HEK293 (cell line): ENCODE results near the gene AK8.
A peak's percentile ranks its signal among the peaks of the same experiment; 100 is the strongest.

ENCODE experiments used
- CTCF ChIA-PET: fragments of 350-600 bp; formaldehyde crosslinking; extraction: SDS; loops from one replicate; lab custom pipeline; 2021; ENCODE audit warnings: antibody characterized with exemption; lab: Yijun Ruan, JAX
- POLR2A ChIA-PET: fragments of 300-600 bp; formaldehyde crosslinking; extraction: SDS; loops from one replicate; lab custom pipeline; 2020; ENCODE audit warnings: antibody characterized with exemption, inconsistent platforms; lab: Yijun Ruan, JAX
- H3K27ac ChIP-seq: fragments of 200-500 bp; sonication (Bioruptor generic); 2 replicates; pipeline ENCODE4 v1.5.1; 2014; ENCODE audit warnings: low read depth, low read length, control low read depth, inconsistent platforms; ENCODE audit errors: extremely low read depth
- H3K36me3 ChIP-seq, 2 experiments: fragments of 200-500 bp in 1 of 2; sonication (Bioruptor generic) in 1 of 2; 1 replicate in 1 of 2; 2 replicates in 1 of 2; pipeline ENCODE4 v1.5.1; 2014 to 2017; ENCODE audit warnings: inconsistent platforms in 2 of 2, low read length in 2 of 2; ENCODE audit not compliant: control insufficient read depth in 2 of 2, insufficient read depth in 1 of 2
- H3K4me1 ChIP-seq: fragments of 200-500 bp; sonication (Bioruptor generic); 2 replicates; pipeline ENCODE4 v1.5.1; 2014; ENCODE audit warnings: mild to moderate bottlenecking, low read length, inconsistent platforms; ENCODE audit not compliant: control insufficient read depth, insufficient read depth
- H3K4me3 ChIP-seq: 2 replicates; pipeline ENCODE4 v1.5.1; 2011; ENCODE audit warnings: low read depth, mild to moderate bottlenecking, control low read depth, low read length, moderate library complexity
- H3K9me3 ChIP-seq: fragments of 200-500 bp; sonication (Bioruptor generic); 2 replicates; pipeline ENCODE4 v1.5.1; 2014; ENCODE audit warnings: low read depth, low read length, inconsistent platforms; ENCODE audit not compliant: control insufficient read depth, insufficient read depth
- PRDM1 ChIP-seq: fragments of 450-650 bp; formaldehyde crosslinking; IDR thresholded peaks from 2 replicates; pipeline ENCODE4; 2016; ENCODE audit warnings: missing biosample characterization, missing genetic modification characterization
- ZBTB1 ChIP-seq: fragments of 450-650 bp; formaldehyde crosslinking; IDR thresholded peaks from 2 replicates; pipeline ENCODE4 v1.5.1; 2016; ENCODE audit warnings: missing biosample characterization, missing genetic modification characterization
- ZBTB48 ChIP-seq: fragments of 450-650 bp; formaldehyde crosslinking; IDR thresholded peaks from 2 replicates; pipeline ENCODE4 v1.5.1; 2016; ENCODE audit warnings: missing biosample characterization, missing genetic modification characterization
- ZIC2 ChIP-seq: fragments of 450-650 bp; formaldehyde crosslinking; IDR thresholded peaks from 2 replicates; pipeline ENCODE4 v1.5.1; 2016; ENCODE audit warnings: missing biosample characterization, missing genetic modification characterization
- ZNF362 ChIP-seq: fragments of 450-650 bp; formaldehyde crosslinking; IDR thresholded peaks from 2 replicates; pipeline ENCODE4 v1.5.1; 2016; ENCODE audit warnings: missing biosample characterization, missing genetic modification characterization
- ZNF473 ChIP-seq: fragments of 450-650 bp; formaldehyde crosslinking; IDR thresholded peaks from 2 replicates; pipeline ENCODE4 v1.5.1; 2017; ENCODE audit warnings: missing biosample characterization, missing genetic modification characterization
- ZNF529 ChIP-seq: fragments of 450-650 bp; formaldehyde crosslinking; IDR thresholded peaks from 2 replicates; pipeline ENCODE4 v1.5.1; 2017; ENCODE audit warnings: missing genetic modification characterization, missing biosample characterization; ENCODE audit not compliant: insufficient replicate concordance
- ZNF600 ChIP-seq: fragments of 450-650 bp; formaldehyde crosslinking; IDR thresholded peaks from 2 replicates; pipeline ENCODE4 v1.5.1; 2016; ENCODE audit warnings: missing biosample characterization, missing genetic modification characterization
- ZNF664 ChIP-seq: fragments of 450-650 bp; formaldehyde crosslinking; IDR thresholded peaks from 2 replicates; pipeline ENCODE4 v1.5.1; 2016; ENCODE audit warnings: missing biosample characterization, missing genetic modification characterization
- TF ChIP-seq, protein P1 (sequence below): fragments of 450-650 bp; formaldehyde crosslinking; IDR thresholded peaks from 2 replicates; pipeline ENCODE4 v1.5.1; 2017; ENCODE audit warnings: missing biosample characterization, missing genetic modification characterization

The AK8 gene

GRCh38 chr9:132882616-132883015 is 4.5 kb upstream of the AK8 start:
- H3K9me3 ChIP-seq: no peaks in the 10 kb centered on the region
- TF ChIP-seq ZBTB48 (tag by site-specific recombination): no peak
- TF ChIP-seq ZNF600 (tag by site-specific recombination): 0 out of 2 replicates have a peak, but pooled peaks have one; percentile 10
- no peak for TF ChIP-seq ZBTB1 (tag by site-specific recombination)
- TF ChIP-seq, all 188 proteins: peak for 1
- H3K27ac ChIP-seq: no peak overlapping the region
- H3K36me3 ChIP-seq: no peaks in the 10 kb centered on the region
- CTCF ChIA-PET: interaction anchor here (2.6 kb wide), 1 partner anchor 19 kb away, joined by 16 read pairs; no protein-coding TSS in a partner anchor
- no peak overlapping the region for H3K4me3 ChIP-seq
- H3K4me1 ChIP-seq: no peaks in the 10 kb centered on the region
- POLR2A ChIA-PET: no interaction called here

DNA sequence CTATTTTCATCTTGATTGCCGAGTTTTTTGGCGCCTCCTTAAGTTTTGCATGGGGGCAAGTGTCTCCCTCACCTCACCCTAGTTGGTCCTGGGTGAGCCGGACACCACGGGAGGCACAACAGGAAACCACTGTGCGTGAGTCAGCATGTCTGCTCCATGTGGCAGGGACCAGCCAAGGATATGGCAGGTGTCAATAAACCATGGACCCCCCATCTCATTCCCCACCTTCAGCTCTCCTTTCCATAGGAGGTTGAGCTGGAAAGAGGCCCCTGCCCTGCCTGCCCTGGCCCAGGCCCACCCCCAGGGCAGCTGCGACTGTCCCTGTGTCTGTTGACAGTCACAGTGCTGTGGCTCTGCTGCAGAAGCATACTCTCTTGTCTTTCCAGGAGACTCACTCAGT is 3.7 kb upstream of the AK8 start:
- no peak for TF ChIP-seq ZNF529 (tag by site-specific recombination)
- TF ChIP-seq ZIC2: 0 out of 2 replicates have a peak, but pooled peaks have one; percentile 12
- H3K4me3 ChIP-seq: no peak overlapping the region
- no peaks in the 10 kb centered on the region for H3K9me3 ChIP-seq
- H3K4me1 ChIP-seq: no peaks in the 10 kb centered on the region
- H3K27ac ChIP-seq: no peak overlapping the region
- no peaks in the 10 kb centered on the region for H3K36me3 ChIP-seq
- ChIA-PET POLR2A (no interaction called here), CTCF (no interaction called here)

- CTCF ChIA-PET: interaction anchor here (0.7 to 4.7 kb wide), 3 partner anchors 21 to 219 kb away, joined by 3 to 39 read pairs (median 3); no protein-coding TSS in a partner anchor
- POLR2A ChIA-PET: no interaction called here
- H3K4me1 ChIP-seq: no peaks in the 10 kb centered on the region
Measured at GRCh38 chr9:132880324-132880661, 2.2 kb upstream of the AK8 start.

DNA sequence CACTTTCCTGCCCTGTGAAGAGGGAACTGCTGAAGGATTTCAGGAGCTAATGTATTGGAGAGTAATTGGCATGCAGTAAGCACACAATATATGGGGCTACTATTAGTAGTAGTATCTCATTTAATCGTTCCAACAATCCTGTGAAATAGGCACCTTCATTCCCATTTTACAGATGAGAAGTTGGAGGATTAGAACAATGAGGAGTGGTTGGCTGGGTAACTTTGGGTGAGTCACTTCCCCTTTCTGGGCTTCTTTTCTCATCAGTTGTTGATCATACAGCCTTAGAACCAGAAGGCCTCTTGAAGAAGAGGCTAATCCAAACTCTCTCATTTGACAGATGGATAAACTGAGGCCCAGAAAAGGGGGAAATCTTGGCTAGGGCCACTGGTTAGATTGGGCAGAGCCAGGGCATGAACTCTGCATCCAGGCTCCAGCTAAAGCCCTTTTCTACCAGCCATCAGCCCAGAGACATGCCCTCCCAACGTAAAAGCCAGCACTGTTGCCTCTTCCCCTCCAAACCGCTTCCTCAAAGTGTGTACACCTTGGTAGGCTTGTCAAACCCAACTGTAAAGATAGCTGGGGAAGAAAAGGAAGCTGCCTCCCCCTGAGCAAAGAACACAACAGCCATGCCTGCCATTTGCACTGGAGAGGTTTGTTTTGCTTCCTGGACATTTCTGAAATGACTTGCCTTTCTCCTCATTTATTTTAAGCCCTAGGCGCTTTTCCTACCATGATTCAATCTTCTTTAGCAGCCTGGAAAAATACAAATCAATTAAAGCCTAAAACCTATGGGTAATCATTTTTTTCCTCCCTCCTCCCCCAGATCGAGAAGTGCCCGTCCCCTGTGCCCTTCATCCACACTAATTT is 1.6 kb upstream of the AK8 start:
- Histone ChIP-seq H3K9me3 (no peaks in the 10 kb centered on the region), H3K4me1 (no peaks in the 10 kb centered on the region), H3K27ac (no peak overlapping the region), H3K4me3 (no peak overlapping the region), H3K36me3 (no peaks in the 10 kb centered on the region)
- TF ChIP-seq ZNF473 (tag by site-specific recombination) (no peak), ZNF362 (tag by site-specific recombination) (no peak), ZNF664 (tag by site-specific recombination) (peak; percentile 99)
- ChIA-PET POLR2A (interaction anchor here (2.4 kb wide), 1 partner anchor 65 kb away, joined by 8 read pairs; the partner anchor contains the start of gene TSC1), CTCF (interaction anchor here (0.5 to 4.7 kb wide), 5 partner anchors 18 to 95 kb away, joined by 3 to 39 read pairs (median 4); no protein-coding TSS in a partner anchor)

More at GRCh38 chr9:132880324-132880661, 2.2 kb upstream of the AK8 start:
- H3K9me3 ChIP-seq: no peaks in the 10 kb centered on the region
- H3K27ac ChIP-seq: no peak overlapping the region
- no peaks in the 10 kb centered on the region for H3K36me3 ChIP-seq
- TF ChIP-seq PRDM1: peak; percentile 52; the same call in 1 of the 2 replicates
- TF ChIP-seq, protein P1, sequence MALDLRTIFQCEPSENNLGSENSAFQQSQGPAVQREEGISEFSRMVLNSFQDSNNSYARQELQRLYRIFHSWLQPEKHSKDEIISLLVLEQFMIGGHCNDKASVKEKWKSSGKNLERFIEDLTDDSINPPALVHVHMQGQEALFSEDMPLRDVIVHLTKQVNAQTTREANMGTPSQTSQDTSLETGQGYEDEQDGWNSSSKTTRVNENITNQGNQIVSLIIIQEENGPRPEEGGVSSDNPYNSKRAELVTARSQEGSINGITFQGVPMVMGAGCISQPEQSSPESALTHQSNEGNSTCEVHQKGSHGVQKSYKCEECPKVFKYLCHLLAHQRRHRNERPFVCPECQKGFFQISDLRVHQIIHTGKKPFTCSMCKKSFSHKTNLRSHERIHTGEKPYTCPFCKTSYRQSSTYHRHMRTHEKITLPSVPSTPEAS: no peak
- no peak overlapping the region for H3K4me3 ChIP-seq
